RWPE1 (cell line): ENCODE results near the gene IMPG2.

ENCODE experiments used
- CTCF ChIA-PET: fragments of 350-600 bp; sonication (Branson Sonifier 250); formaldehyde crosslinking; extraction: SDS; loops from one replicate; lab custom pipeline; 2021; lab: Yijun Ruan, JAX
- POLR2A ChIA-PET: fragments of 400-600 bp; formaldehyde crosslinking; extraction: SDS; loops from one replicate; lab custom pipeline; 2020; ENCODE audit warnings: antibody characterized with exemption; ENCODE audit not compliant: low non-redundant PET; lab: Yijun Ruan, JAX
- DNase-seq: peaks from one replicate; pipeline ENCODE4 v3.0.0; 2012; ENCODE audit warnings: low spot score
- H3K27ac ChIP-seq: fragments of 450-650 bp; 2 replicates; pipeline ENCODE4 v1.5.1; 2017
- CTCF ChIP-seq: fragments of 450-650 bp; conservative IDR thresholded peaks from 2 replicates; pipeline ENCODE4 v1.5.1; 2017; ENCODE audit warnings: low read depth, mild to moderate bottlenecking

The IMPG2 gene

GRCh38 chr3:101270149-101270548 lies 50.2 kb downstream of the IMPG2 start:
- TF ChIP-seq CTCF, result no peak
- no peak overlapping the region for H3K27ac ChIP-seq
- no peak for DNase-seq
- ChIA-PET POLR2A (no interaction called here), CTCF (no interaction called here)

DNA sequence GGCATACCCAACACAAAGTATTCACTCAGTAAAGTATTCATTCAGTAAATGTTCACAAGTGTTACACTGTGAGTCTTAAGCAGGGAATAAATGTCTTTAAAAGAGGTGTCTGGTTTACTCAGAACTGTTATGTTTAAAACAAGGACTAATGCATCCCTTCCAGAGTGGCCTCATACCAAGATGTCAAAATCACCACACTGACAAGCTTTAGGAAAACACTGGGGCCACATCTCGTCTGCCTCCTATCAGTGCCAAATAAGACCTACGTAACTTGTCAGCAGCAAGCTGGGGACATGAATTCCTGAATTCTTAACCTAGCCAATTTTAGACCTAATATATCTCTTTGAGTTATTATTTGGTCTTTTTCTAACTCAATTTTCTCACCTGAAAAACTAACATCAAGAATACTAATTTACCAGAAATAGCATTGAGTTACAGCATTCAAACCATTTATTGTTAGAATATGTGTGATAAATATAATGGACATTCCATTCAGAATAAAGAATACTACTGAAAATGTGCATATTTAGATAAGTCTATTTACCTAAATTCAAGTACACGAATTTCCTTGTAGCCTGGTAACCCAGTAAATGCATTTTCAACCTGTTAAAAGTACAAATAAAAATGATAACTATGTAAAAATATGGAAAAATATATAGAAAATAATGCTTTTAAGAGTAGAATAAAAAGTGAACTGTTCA lies 51.3 kb downstream of the IMPG2 start:
- POLR2A ChIA-PET, result no interaction called here
- CTCF ChIA-PET, result no interaction called here

DNA sequence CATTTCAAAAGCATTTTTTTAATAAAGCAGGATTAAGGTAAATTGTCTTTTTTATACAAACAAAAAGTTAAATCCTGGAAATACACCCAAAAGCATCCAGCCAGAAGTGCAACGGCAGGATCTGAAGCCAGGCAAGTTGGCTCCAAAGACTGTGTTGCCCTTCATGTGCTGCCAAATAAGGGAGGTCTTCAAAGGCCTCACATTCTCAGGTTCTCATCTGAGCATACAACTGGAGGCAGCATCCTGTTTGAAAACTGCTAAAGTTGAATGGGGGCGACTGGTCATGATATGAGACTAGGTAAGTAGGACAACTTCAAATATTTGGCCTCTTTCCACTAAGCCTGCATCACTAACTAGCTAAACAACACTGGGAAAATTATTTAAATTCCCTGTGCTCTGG lies 52.2 kb downstream of the IMPG2 start:
- ChIA-PET CTCF (interaction anchor here (0.6 kb wide), 1 partner anchor 141 kb away, joined by 3 read pairs; no protein-coding TSS in a partner anchor), POLR2A (no interaction called here)
- TF ChIP-seq CTCF, result no peak
- DNase-seq, result no peak
- H3K27ac ChIP-seq, result no peak overlapping the region

More for the DNA sequence above, 51.3 kb downstream of the IMPG2 start:
- no peak for TF ChIP-seq CTCF
- H3K27ac ChIP-seq, result no peak overlapping the region
- DNase-seq, result no peak

DNA sequence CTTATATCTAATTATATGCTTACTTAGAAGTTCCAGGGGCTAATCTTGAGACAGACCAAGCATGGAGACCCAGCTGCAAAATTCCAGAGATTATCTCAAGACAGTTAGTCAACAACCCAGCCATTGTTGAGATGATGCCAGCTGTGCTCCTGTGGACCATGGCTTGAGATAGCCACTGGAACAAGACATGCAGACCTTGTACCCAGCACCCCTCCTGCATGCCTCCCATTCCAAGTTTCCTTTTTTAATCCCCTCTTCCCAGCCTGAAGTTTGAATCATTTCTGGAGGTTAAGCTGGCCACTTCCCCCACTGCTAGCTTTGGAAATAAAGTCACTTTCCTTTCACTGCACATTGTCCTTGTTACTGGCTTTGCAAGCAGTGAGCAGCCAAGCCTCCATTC lies 53.8 kb downstream of the IMPG2 start:
- TF ChIP-seq CTCF, result no peak
- no peak for DNase-seq
- CTCF ChIA-PET, result no interaction called here
- POLR2A ChIA-PET, result no interaction called here
- H3K27ac ChIP-seq, result no peak overlapping the region

DNA sequence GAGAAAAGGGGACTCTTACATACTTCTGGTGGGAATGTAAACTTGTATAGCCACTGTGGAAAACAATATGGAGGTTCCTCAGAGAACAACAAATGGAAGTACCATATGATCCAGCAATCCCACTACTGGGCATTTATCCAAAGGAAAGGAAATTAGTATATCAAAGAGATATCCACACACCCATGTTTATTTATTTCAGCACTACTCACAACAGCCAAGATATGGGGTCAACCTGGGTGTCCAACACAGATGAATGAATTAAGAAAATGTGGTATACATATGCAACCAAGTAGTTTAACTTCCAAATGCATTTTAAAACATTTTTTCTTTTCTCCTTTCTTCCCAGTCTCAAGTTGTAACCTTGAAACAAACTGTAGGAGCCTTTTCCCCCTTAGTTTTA lies 54.3 kb downstream of the IMPG2 start:
- H3K27ac ChIP-seq, result no peak overlapping the region
- ChIA-PET POLR2A (no interaction called here), CTCF (no interaction called here)
- TF ChIP-seq CTCF, result no peak
- DNase-seq, result no peak

GRCh38 chr3:101262393-101263240 lies 57.8 kb downstream of the IMPG2 start:
- CTCF ChIA-PET, result interaction anchor here (0.7 kb wide), 1 partner anchor 1014 kb away, joined by 3 read pairs; no protein-coding TSS in a partner anchor
- TF ChIP-seq CTCF, result no peak
- POLR2A ChIA-PET, result no interaction called here
- DNase-seq, result no peak
- no peak overlapping the region for H3K27ac ChIP-seq
